Measurements from ENCODE around the gene C12orf54.
"Not testable (repeated sequence)": the region's sequence is repeated elsewhere in the genome, so short reads cannot be mapped to it uniquely, and the experiment has no call there.

- TF ChIP-seq RAD21 (CRISPR knock-in tag; IDR thresholded peaks at IDR 0.05): not testable (repeated sequence)
- TF ChIP-seq, protein P1, sequence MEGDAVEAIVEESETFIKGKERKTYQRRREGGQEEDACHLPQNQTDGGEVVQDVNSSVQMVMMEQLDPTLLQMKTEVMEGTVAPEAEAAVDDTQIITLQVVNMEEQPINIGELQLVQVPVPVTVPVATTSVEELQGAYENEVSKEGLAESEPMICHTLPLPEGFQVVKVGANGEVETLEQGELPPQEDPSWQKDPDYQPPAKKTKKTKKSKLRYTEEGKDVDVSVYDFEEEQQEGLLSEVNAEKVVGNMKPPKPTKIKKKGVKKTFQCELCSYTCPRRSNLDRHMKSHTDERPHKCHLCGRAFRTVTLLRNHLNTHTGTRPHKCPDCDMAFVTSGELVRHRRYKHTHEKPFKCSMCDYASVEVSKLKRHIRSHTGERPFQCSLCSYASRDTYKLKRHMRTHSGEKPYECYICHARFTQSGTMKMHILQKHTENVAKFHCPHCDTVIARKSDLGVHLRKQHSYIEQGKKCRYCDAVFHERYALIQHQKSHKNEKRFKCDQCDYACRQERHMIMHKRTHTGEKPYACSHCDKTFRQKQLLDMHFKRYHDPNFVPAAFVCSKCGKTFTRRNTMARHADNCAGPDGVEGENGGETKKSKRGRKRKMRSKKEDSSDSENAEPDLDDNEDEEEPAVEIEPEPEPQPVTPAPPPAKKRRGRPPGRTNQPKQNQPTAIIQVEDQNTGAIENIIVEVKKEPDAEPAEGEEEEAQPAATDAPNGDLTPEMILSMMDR (CRISPR knock-in tag; IDR thresholded peaks at IDR 0.05): not testable (repeated sequence)
- TF ChIP-seq, protein P2, sequence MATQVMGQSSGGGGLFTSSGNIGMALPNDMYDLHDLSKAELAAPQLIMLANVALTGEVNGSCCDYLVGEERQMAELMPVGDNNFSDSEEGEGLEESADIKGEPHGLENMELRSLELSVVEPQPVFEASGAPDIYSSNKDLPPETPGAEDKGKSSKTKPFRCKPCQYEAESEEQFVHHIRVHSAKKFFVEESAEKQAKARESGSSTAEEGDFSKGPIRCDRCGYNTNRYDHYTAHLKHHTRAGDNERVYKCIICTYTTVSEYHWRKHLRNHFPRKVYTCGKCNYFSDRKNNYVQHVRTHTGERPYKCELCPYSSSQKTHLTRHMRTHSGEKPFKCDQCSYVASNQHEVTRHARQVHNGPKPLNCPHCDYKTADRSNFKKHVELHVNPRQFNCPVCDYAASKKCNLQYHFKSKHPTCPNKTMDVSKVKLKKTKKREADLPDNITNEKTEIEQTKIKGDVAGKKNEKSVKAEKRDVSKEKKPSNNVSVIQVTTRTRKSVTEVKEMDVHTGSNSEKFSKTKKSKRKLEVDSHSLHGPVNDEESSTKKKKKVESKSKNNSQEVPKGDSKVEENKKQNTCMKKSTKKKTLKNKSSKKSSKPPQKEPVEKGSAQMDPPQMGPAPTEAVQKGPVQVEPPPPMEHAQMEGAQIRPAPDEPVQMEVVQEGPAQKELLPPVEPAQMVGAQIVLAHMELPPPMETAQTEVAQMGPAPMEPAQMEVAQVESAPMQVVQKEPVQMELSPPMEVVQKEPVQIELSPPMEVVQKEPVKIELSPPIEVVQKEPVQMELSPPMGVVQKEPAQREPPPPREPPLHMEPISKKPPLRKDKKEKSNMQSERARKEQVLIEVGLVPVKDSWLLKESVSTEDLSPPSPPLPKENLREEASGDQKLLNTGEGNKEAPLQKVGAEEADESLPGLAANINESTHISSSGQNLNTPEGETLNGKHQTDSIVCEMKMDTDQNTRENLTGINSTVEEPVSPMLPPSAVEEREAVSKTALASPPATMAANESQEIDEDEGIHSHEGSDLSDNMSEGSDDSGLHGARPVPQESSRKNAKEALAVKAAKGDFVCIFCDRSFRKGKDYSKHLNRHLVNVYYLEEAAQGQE (IDR thresholded peaks at IDR 0.05; ENCODE audit: borderline replicate concordance in 1 of 2, low read depth in 1 of 2, low read length in 2 of 2): not testable (repeated sequence)
Measured at GRCh38 chr12:48434016-48434415, 48.3 kb upstream of the C12orf54 start.
